Stomach (tissue), 9 donors: ENCODE data around the gene ASXL3. TPM values are rescaled to one million over a fixed set of nuclear protein-coding genes. Genes with fewer than 3 reads are reported as not detected.

ENCODE experiments used
- DNase-seq, 2 donors: peaks; one replicate each; pipeline versions ENCODE4 v3.0.0 to v3.0.0-alpha.2; 2013 to 2019
- H3K27ac ChIP-seq, 5 donors: fragments of 200-600 bp in 4 of 5; sonication (generic) in 4 of 5; one replicate each; pipeline ENCODE4 v1.5.1; 2013 to 2019; ENCODE audit warnings: mild to moderate bottlenecking in 1 of 5, moderate library complexity in 1 of 5
- H3K27me3 ChIP-seq, 3 donors: fragments of 200-600 bp; sonication (generic); one replicate each; pipeline ENCODE4 v1.5.1; 2017 to 2019; ENCODE audit warnings: mixed run types in 1 of 3
- H3K36me3 ChIP-seq, 4 donors: fragments of 200-600 bp; sonication (generic); 1 replicate in 3 of 4; 2 replicates in 1 of 4; pipeline ENCODE4 v1.5.1; 2016 to 2019
- H3K4me1 ChIP-seq, 4 donors: fragments of 200-600 bp; sonication (generic); one replicate each; pipeline ENCODE4 v1.5.1; 2016 to 2019
- H3K4me3 ChIP-seq, 4 donors: fragments of 200-600 bp; sonication (generic) in 3 of 4; one replicate each; pipeline ENCODE4 v1.5.1; 2016 to 2019; ENCODE audit warnings: mild to moderate bottlenecking in 1 of 4
- H3K9me3 ChIP-seq, 4 donors: fragments of 200-600 bp; sonication (generic); one replicate each; pipeline ENCODE4 v1.5.1; 2016 to 2019
- EP300 ChIP-seq: sonication (generic); formaldehyde crosslinking; IDR thresholded peaks from one replicate; pipeline ENCODE4 v1.6.1; 2017; ENCODE audit warnings: antibody characterized with exemption
- POLR2A ChIP-seq, 4 donors: fragments of 450-650 bp; IDR thresholded peaks; one replicate each; pipeline ENCODE4 v1.6.1; 2016; ENCODE audit warnings: antibody characterized with exemption in 4 of 4, control low read depth in 2 of 4, mild to moderate bottlenecking in 1 of 4, moderate library complexity in 1 of 4
- POLR2AphosphoS5 ChIP-seq, 3 donors: sonication (generic); formaldehyde crosslinking; IDR thresholded peaks; one replicate each; pipeline ENCODE4 v1.6.1; 2016; ENCODE audit warnings: antibody characterized with exemption in 3 of 3
- WGBS, 5 donors: extraction: QIAGEN DNeasy Blood & Tissue Kit in 3 of 5; methylation state at CpG; one replicate each; pipeline versions ENCODE4 v1.1.5 to v1.1.7; 2013 to 2018; 5-methylcytosine and 5-hydroxymethylcytosine counted together
- intact Hi-C: fragments of 100-400 bp; cut with DNase I; formaldehyde crosslinking; loops from one replicate; pipeline ENCODE4 v1.15.1; 2023; ENCODE audit warnings: low total_unique reads
- polyA plus RNA-seq, 3 donors: library from polyadenylated mRNA; stranded (reverse); fragments of 200-250 nt; gene quantifications; one replicate each; pipeline ENCODE4 v1.2.3, GENCODE V29; 2013
- total RNA-seq, 5 donors: library from RNA; depleted of rRNA; stranded (reverse); fragments of >200 nt; gene quantifications; one replicate each; pipeline versions ENCODE4 v1.1.0 to v1.2.3, GENCODE V29; 2014 to 2016
- TF ChIP-seq, protein P1 (sequence below), 7 experiments: fragments of 450-650 bp in 4 of 7; fragments of 200-600 bp in 3 of 7; sonication (generic) in 3 of 7; IDR thresholded peaks; one replicate each; pipeline ENCODE4 v1.5.1; 2016 to 2019; ENCODE audit warnings: antibody characterized with exemption in 7 of 7, control low read depth in 2 of 7, mild to moderate bottlenecking in 1 of 7
- donor health status: healthy with polysubstance abuse.
- donor health status: Bipolar disorder and iron deficiency.
- donor health status: healthy.

The ASXL3 gene
- total and polyA plus RNA-seq, 8 donors: 0.28 to 8.0 (median 1.2) TPM; not detected in 1

DNA sequence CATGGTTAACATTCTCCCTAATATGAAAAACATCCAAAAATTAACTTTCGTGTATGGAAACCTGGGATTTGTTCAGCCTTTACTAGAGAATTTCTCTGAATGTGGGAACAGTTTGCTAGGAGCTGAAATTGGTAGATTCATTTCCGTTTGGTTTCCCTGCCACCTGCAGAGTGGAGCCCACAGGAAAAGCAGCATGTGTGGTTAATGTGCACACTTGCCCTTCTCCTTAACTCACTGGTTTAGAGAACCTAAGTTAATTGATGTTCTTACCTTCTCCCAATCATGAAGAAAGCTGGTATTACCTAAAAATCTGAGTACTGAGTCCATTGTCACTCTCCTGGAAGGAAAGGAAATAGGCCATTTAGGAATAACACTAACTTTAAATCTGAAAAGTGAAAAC lies 37.6 kb upstream of the ASXL3 start:
- WGBS, 5 donors: 58 to 81% (median 74%) methylated on average over 2 of the region's 2 CpGs
- Histone ChIP-seq H3K36me3 (no peaks in the 10 kb centered on the region), H3K4me3 (no peak overlapping the region), H3K27ac (no peak overlapping the region), H3K9me3 (no peaks in the 10 kb centered on the region), H3K4me1 (peaks cover 0 to 7% (median 2%) of the 10 kb centered on the region in 4 donors), H3K27me3 (no peaks in the 10 kb centered on the region)
- DNase-seq: no peak
- intact Hi-C loops: no loop called here
- TF ChIP-seq POLR2A (IDR thresholded peaks at IDR 0.05) (no peak), POLR2AphosphoS5 (IDR thresholded peaks at IDR 0.05) (no peak)

DNA sequence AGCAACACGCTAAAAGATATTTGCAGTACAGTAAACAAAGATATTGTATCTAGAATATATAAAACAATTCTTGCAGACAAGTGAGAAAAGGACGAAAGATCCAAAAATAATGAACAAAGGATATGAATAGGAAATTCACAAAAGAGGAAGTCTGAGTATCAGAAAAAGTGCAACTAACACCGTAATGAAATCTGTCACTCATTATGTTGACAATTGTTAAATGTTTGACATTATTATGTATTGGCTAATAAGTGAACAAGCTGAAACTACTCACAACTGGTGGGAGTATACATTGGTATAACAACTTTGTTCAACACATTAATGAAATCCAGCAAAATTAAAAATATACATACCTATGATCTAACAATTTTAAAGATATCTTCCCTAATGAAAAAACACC lies 36.7 kb upstream of the ASXL3 start:
- Histone ChIP-seq H3K4me1 (peaks cover 0 to 7% (median 2%) of the 10 kb centered on the region in 4 donors), H3K9me3 (no peaks in the 10 kb centered on the region), H3K36me3 (no peaks in the 10 kb centered on the region), H3K27ac (no peak overlapping the region), H3K4me3 (no peak overlapping the region), H3K27me3 (no peaks in the 10 kb centered on the region)
- no peak for DNase-seq
- intact Hi-C loops: no loop called here
- WGBS, 5 donors: 20 to 39% (median 32%) methylated on average over 3 of the region's 3 CpGs
- no peak for TF ChIP-seq POLR2A (IDR thresholded peaks at IDR 0.05)
- no peak for TF ChIP-seq POLR2AphosphoS5 (IDR thresholded peaks at IDR 0.05)
- no peak for TF ChIP-seq EP300
- TF ChIP-seq, protein P1, sequence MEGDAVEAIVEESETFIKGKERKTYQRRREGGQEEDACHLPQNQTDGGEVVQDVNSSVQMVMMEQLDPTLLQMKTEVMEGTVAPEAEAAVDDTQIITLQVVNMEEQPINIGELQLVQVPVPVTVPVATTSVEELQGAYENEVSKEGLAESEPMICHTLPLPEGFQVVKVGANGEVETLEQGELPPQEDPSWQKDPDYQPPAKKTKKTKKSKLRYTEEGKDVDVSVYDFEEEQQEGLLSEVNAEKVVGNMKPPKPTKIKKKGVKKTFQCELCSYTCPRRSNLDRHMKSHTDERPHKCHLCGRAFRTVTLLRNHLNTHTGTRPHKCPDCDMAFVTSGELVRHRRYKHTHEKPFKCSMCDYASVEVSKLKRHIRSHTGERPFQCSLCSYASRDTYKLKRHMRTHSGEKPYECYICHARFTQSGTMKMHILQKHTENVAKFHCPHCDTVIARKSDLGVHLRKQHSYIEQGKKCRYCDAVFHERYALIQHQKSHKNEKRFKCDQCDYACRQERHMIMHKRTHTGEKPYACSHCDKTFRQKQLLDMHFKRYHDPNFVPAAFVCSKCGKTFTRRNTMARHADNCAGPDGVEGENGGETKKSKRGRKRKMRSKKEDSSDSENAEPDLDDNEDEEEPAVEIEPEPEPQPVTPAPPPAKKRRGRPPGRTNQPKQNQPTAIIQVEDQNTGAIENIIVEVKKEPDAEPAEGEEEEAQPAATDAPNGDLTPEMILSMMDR (IDR thresholded peaks at IDR 0.05): no peak

DNA sequence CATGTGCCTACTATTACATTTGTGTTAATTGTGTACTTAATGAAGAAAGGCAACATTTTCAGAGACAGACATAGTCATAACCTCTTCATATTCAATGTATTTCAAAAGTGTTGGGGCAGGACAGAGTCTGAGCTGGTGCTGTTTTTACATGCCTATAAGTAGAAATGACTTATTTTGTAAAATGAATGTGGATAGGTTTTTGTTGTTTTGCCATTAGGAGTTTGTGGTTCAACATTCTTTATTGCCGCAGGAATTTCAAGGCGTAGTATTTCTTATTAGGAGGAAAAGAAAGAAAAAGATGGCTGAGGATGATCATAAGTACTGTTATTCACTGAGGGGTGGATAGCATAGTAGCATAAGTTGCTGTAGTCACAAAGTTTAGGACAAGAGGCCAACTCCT lies 21.2 kb upstream of the ASXL3 start:
- no peaks in the 10 kb centered on the region for H3K36me3 ChIP-seq
- no peaks in the 10 kb centered on the region for H3K27me3 ChIP-seq
- H3K9me3 ChIP-seq: no peaks in the 10 kb centered on the region
- no peak for DNase-seq
- TF ChIP-seq POLR2A (IDR thresholded peaks at IDR 0.05) (no peak), POLR2AphosphoS5 (IDR thresholded peaks at IDR 0.05) (no peak), EP300 (no peak)
- TF ChIP-seq, protein P1 (IDR thresholded peaks at IDR 0.05): no peak
- H3K27ac ChIP-seq: no peak overlapping the region
- intact Hi-C loops: no loop called here
- H3K4me1 ChIP-seq: peaks cover 0 to 33% (median 10%) of the 10 kb centered on the region in 4 donors
- no peak overlapping the region for H3K4me3 ChIP-seq
- 81 to 90% (median 88%) methylated on average over 2 of the region's 2 CpGs for WGBS, 5 donors

- TF ChIP-seq POLR2A (IDR thresholded peaks at IDR 0.05) (no peak), POLR2AphosphoS5 (IDR thresholded peaks at IDR 0.05) (no peak), EP300 (no peak)
- TF ChIP-seq, protein P1 (IDR thresholded peaks at IDR 0.05): no peak
- 83 to 97% (median 91%) methylated on average over 3 of the region's 3 CpGs for WGBS, 5 donors
- DNase-seq: no peak
- Histone ChIP-seq H3K4me1 (peaks cover 6 to 39% (median 18%) of the 10 kb centered on the region in 4 donors), H3K36me3 (no peaks in the 10 kb centered on the region), H3K4me3 (no peak overlapping the region), H3K27me3 (no peaks in the 10 kb centered on the region), H3K9me3 (no peaks in the 10 kb centered on the region), H3K27ac (no peak overlapping the region)
- intact Hi-C loops: no loop called here
These were observed 20.3 kb upstream of the ASXL3 start for GRCh38 chr18:33557706-33558105.

- Histone ChIP-seq H3K27ac (no peak overlapping the region), H3K4me3 (no peak overlapping the region), H3K27me3 (no peaks in the 10 kb centered on the region), H3K36me3 (no peaks in the 10 kb centered on the region), H3K4me1 (peaks cover 6 to 39% (median 23%) of the 10 kb centered on the region in 4 donors), H3K9me3 (no peaks in the 10 kb centered on the region)
- DNase-seq: no peak
- intact Hi-C loops: no loop called here
- 32 to 69% (median 46%) methylated on average over 1 of the region's 1 CpG for WGBS, 5 donors
- TF ChIP-seq POLR2A (IDR thresholded peaks at IDR 0.05) (no peak), EP300 (no peak), POLR2AphosphoS5 (IDR thresholded peaks at IDR 0.05) (no peak)
- TF ChIP-seq, protein P1 (IDR thresholded peaks at IDR 0.05): no peak
These were observed 19.5 kb upstream of the ASXL3 start for GRCh38 chr18:33558529-33558928.
